Suprapubic skin (tissue), 4 donors: ENCODE data around the gene FOXL3.

Experiments
- CTCF ChIP-seq, 2 donors: fragments of 200-600 bp in 1 of 2; fragments of 450-650 bp in 1 of 2; sonication (generic) in 1 of 2; IDR thresholded peaks; one replicate each; pipeline ENCODE4 v1.5.1; 2016 to 2019; ENCODE audit warnings: antibody characterized with exemption in 2 of 2, mild to moderate bottlenecking in 1 of 2, moderate library complexity in 1 of 2
- POLR2A ChIP-seq, 2 donors: fragments of 450-650 bp; IDR thresholded peaks; one replicate each; pipeline ENCODE4 v1.6.1; 2017; ENCODE audit warnings: antibody characterized with exemption in 2 of 2, mild to moderate bottlenecking in 2 of 2, moderate library complexity in 2 of 2
- POLR2AphosphoS5 ChIP-seq, 3 donors: sonication (generic); formaldehyde crosslinking; IDR thresholded peaks; one replicate each; pipeline ENCODE4 v1.6.1; 2017; ENCODE audit warnings: antibody characterized with exemption in 3 of 3

GRCh38 chr7:271266-272107, 18.5 kb upstream of the FOXL3 start:
- TF ChIP-seq CTCF (IDR thresholded peaks at IDR 0.05) (no peak), POLR2A (IDR thresholded peaks at IDR 0.05) (no peak), POLR2AphosphoS5 (IDR thresholded peaks at IDR 0.05) (no peak)
